Adrenal gland (tissue), 19 donors: ENCODE results near the gene GRIFIN. TPM values are rescaled to one million over a fixed set of nuclear protein-coding genes. Genes with fewer than 3 reads are reported as not detected.

Source experiments
- DNase-seq, 7 donors: peaks; one replicate each; pipeline ENCODE4 v3.0.0-alpha.2; 2019 to 2020
- H3K27ac ChIP-seq, 5 donors: fragments of 200-600 bp; sonication (generic) in 4 of 5; 1 replicate in 3 of 5; 2 replicates in 2 of 5; pipeline versions ENCODE4 v1.5.1 to v1.8.0; 2016 to 2020; ENCODE audit warnings: mild to moderate bottlenecking in 1 of 5
- H3K27me3 ChIP-seq: fragments of 200-600 bp; 2 replicates; pipeline ENCODE4 v1.8.0; 2021
- H3K36me3 ChIP-seq, 2 donors: fragments of 200-600 bp; replicated peaks in 1 of 2; 1 replicate in 1 of 2; 2 replicates in 1 of 2; pipeline versions ENCODE4 v1.5.1 to v1.8.0; 2018 to 2022
- H3K4me1 ChIP-seq, 2 donors: fragments of 200-600 bp; replicated peaks in 1 of 2; 1 replicate in 1 of 2; 2 replicates in 1 of 2; pipeline versions ENCODE4 v1.5.1 to v1.8.0; 2018 to 2021
- H3K4me3 ChIP-seq, 4 donors: fragments of 200-600 bp; sonication (generic) in 3 of 4; one replicate each; pipeline ENCODE4 v1.5.1; 2016 to 2018
- H3K9me3 ChIP-seq, 3 donors: fragments of 200-600 bp; sonication (generic) in 1 of 3; replicated peaks in 1 of 3; 1 replicate in 2 of 3; 2 replicates in 1 of 3; pipeline versions ENCODE4 v1.5.1 to v1.8.0; 2016 to 2021
- CTCF ChIP-seq, 6 experiments: fragments of 450-650 bp in 4 of 6; fragments of 200-600 bp in 2 of 6; sonication (generic) in 1 of 6; IDR thresholded peaks; 1 replicate in 5 of 6; 2 replicates in 1 of 6; pipeline versions ENCODE4 v1.5.1 to v1.8.0; 2016 to 2021; ENCODE audit warnings: antibody characterized with exemption in 6 of 6, mild to moderate bottlenecking in 2 of 6, moderate library complexity in 1 of 6
- POLR2A ChIP-seq, 2 donors: fragments of 450-650 bp; IDR thresholded peaks; one replicate each; pipeline ENCODE4 v1.6.1; 2017; ENCODE audit warnings: antibody characterized with exemption in 2 of 2, mild to moderate bottlenecking in 2 of 2, moderate library complexity in 1 of 2
- WGBS, 4 donors: extraction: QIAGEN DNeasy Blood & Tissue Kit in 2 of 4; methylation state at CpG; one replicate each; pipeline versions ENCODE4 v1.1.5 to v1.1.7; 2013 to 2017; 5-methylcytosine and 5-hydroxymethylcytosine counted together
- intact Hi-C, 2 donors: fragments of 100-400 bp; cut with DNase I; formaldehyde crosslinking; loops; one replicate each; pipeline versions ENCODE4 v1.14.1 to v1.15.0; 2022 to 2023
- long read RNA-seq, 10 donors: library from polyadenylated mRNA in 3 of 10; unstranded in 2 of 10; stranded (forward) in 1 of 10; transcript quantifications; one replicate each; pipeline ENCODE4 v2.0.0 and lab custom pipeline, GENCODE V29; 2021 to 2026
- polyA plus RNA-seq, 3 donors: library from polyadenylated mRNA; stranded (reverse); fragments of 200-250 nt in 2 of 3; fragments of 350-450 nt in 1 of 3; fragmentation: Illumina TruSeq in 1 of 3; extraction: RNeasy Lipid Tissue Mini Kit (QIAGEN cat#74804) in 1 of 3; gene quantifications; one replicate each; pipeline ENCODE4 v1.2.3, GENCODE V29; 2013 to 2014
- total RNA-seq, 9 donors: library from RNA; depleted of rRNA in 4 of 9; stranded (reverse); fragments of >200 nt in 4 of 9; fragments of 120-200 nt in 1 of 9; fragmentation: NEBNext Ultra II Directional in 1 of 9; extraction: Animal tissue kit (Norgen Biotek cat#: 25700) in 1 of 9; gene quantifications; one replicate each; pipeline versions ENCODE4 v1.1.0 to v1.2.4, GENCODE V29; 2013 to 2023
- donor health status: healthy with polysubstance abuse.
- donor health status: Bipolar disorder and iron deficiency.
- donor health status: DM: yes; HTN: yes; CAD: no.
- donor health status: DM: no; HTN: no; CAD: no.
- donor health status: DM: no; HTN: no; CAD: no.
- donor health status: DM: yes; HTN: yes; CAD: no.

Gene GRIFIN
- total RNA-seq (not detected), polyA plus RNA-seq (not detected)
- long read RNA-seq, donor 1, result 0 reads
- long read RNA-seq, donor 2, result 0 reads
- long read RNA-seq, donor 3, result 0 reads
- long read RNA-seq, donor 4, result 0 reads
- long read RNA-seq, donor 5, result 0 reads
- long read RNA-seq, donor 6, result 0 reads
- long read RNA-seq, donor 7, result 0 reads
- long read RNA-seq, donor 8, result 0 reads
- long read RNA-seq, donor 9, result 0 reads
- long read RNA-seq, donor 10, result 0 reads

GRCh38 chr7:2476298-2476697, at the start of gene GRIFIN:
TSS of gene GRIFIN (minus strand) at chr7:2476398. CDS start at chr7:2476383, 15 bp downstream.
- peaks cover 0 to 17% of the 10 kb centered on the region in 2 donors for H3K4me1 ChIP-seq
- intact Hi-C loops, result loop anchor here (5.0 to 10.0 kb wide), 3 partner anchors 91 to 209 kb away; partner anchors contain the start of gene AMZ1 (in 1 of the 2)
- no peak for DNase-seq
- WGBS, 4 donors, result 55 to 61% methylated on average over 12 to 15 of the region's 16 CpGs; no CpG with 5 or more reads in 2 of the 4 donors
- TF ChIP-seq POLR2A (IDR thresholded peaks at IDR 0.05) (no peak), CTCF (IDR thresholded peaks at IDR 0.05) (no peak)
- peaks cover 10% of the 10 kb centered on the region for H3K27me3 ChIP-seq
- H3K36me3 ChIP-seq, result no peaks in the 10 kb centered on the region
- no peaks in the 10 kb centered on the region for H3K9me3 ChIP-seq
- H3K4me3 ChIP-seq, result no peak within 1 kb of the TSS
- H3K27ac ChIP-seq, result no peak within 1 kb of the TSS

GRCh38 chr7:2524808-2525657, 48.8 kb upstream of the GRIFIN start:
- intact Hi-C loops, result no loop called here
- Histone ChIP-seq H3K27ac (peak overlapping the region in 1 of 5 donors; percentile 58), H3K9me3 (no peaks in the 10 kb centered on the region), H3K4me3 (no peak overlapping the region), H3K4me1 (peaks cover 56 to 77% of the 10 kb centered on the region in 2 donors), H3K36me3 (peaks cover 0 to 23% of the 10 kb centered on the region in 2 donors), H3K27me3 (no peaks in the 10 kb centered on the region)
- TF ChIP-seq POLR2A (IDR thresholded peaks at IDR 0.05), result no peak
- TF ChIP-seq CTCF (IDR thresholded peaks at IDR 0.05), result no peak
- no peak for DNase-seq
- WGBS, 4 donors, result 79 to 84% (median 84%) methylated on average over 18 to 53 of the region's 53 CpGs

GRCh38 chr7:2523941-2524807, 48.0 kb upstream of the GRIFIN start:
- H3K4me1 ChIP-seq, result peaks cover 50 to 70% of the 10 kb centered on the region in 2 donors
- H3K27me3 ChIP-seq, result no peaks in the 10 kb centered on the region
- peak in 1 of 2 donors; percentile 25 for TF ChIP-seq POLR2A (IDR thresholded peaks at IDR 0.05)
- peak in 1 of 6 experiments; percentile 14 for TF ChIP-seq CTCF (IDR thresholded peaks at IDR 0.05)
- peak; percentile 92 to 96 (median 95) for DNase-seq
- 26 to 75% (median 40%) methylated on average over 4 to 51 of the region's 51 CpGs for WGBS, 4 donors
- peak overlapping the region in 4 of 5 donors; percentile 40 to 84 (median 50) for H3K27ac ChIP-seq
- H3K9me3 ChIP-seq, result no peaks in the 10 kb centered on the region
- H3K36me3 ChIP-seq, result peaks cover 0 to 23% of the 10 kb centered on the region in 2 donors
- peak overlapping the region in 1 of 4 donors; percentile 27 for H3K4me3 ChIP-seq
- intact Hi-C loops, result no loop called here
